HepG2 (cell line): Measurements from ENCODE around the gene MLLT1.

ENCODE experiments used
- KDM1A ChIP-seq: IDR thresholded peaks from 2 replicates; pipeline ENCODE4 v1.6.1; 2016; ENCODE audit warnings: missing compliant biosample characterization
- NCOA1 ChIP-seq: sonication (generic); formaldehyde crosslinking; IDR thresholded peaks from 2 replicates; pipeline ENCODE4 v1.9.0; 2021; ENCODE audit warnings: missing genetic modification reagents
- PRDM15 ChIP-seq: sonication (generic); formaldehyde crosslinking; IDR thresholded peaks from 2 replicates; pipeline ENCODE4 v1.4.0; 2020; ENCODE audit warnings: missing genetic modification reagents
- RFX5 ChIP-seq: IDR thresholded peaks from 2 replicates; pipeline ENCODE4 v1.6.1; 2011; ENCODE audit warnings: low read depth, low read length, improper control_type of control experiment
- RXRA ChIP-seq: sonication (generic); formaldehyde crosslinking; IDR thresholded peaks from 2 replicates; pipeline ENCODE4 v1.5.1; 2020; ENCODE audit warnings: missing genetic modification reagents
- SP1 ChIP-seq, 2 experiments: fragments of 450-650 bp in 1 of 2; sonication (generic) in 1 of 2; formaldehyde crosslinking in 1 of 2; IDR thresholded peaks; 2 replicates each; pipeline versions ENCODE4 v1.4.0 to v1.6.1; 2016 to 2020; ENCODE audit warnings: missing genetic modification reagents in 1 of 2
- TCF7 ChIP-seq: sonication (generic); IDR thresholded peaks from 2 replicates; pipeline ENCODE4 v1.6.1; 2016; ENCODE audit warnings: antibody characterized with exemption, low read depth
- ZNF121 ChIP-seq: sonication (generic); formaldehyde crosslinking; IDR thresholded peaks from 2 replicates; pipeline ENCODE4 v1.5.0; 2020; ENCODE audit warnings: mild to moderate bottlenecking, missing genetic modification reagents
- ZNF580 ChIP-seq: IDR thresholded peaks from 2 replicates; pipeline ENCODE4 v1.6.1; 2016; ENCODE audit warnings: low read depth, borderline replicate concordance
- TF ChIP-seq, protein P1 (sequence below): IDR thresholded peaks from 2 replicates; pipeline ENCODE4 v1.6.1; 2016; ENCODE audit warnings: low read depth

DNA sequence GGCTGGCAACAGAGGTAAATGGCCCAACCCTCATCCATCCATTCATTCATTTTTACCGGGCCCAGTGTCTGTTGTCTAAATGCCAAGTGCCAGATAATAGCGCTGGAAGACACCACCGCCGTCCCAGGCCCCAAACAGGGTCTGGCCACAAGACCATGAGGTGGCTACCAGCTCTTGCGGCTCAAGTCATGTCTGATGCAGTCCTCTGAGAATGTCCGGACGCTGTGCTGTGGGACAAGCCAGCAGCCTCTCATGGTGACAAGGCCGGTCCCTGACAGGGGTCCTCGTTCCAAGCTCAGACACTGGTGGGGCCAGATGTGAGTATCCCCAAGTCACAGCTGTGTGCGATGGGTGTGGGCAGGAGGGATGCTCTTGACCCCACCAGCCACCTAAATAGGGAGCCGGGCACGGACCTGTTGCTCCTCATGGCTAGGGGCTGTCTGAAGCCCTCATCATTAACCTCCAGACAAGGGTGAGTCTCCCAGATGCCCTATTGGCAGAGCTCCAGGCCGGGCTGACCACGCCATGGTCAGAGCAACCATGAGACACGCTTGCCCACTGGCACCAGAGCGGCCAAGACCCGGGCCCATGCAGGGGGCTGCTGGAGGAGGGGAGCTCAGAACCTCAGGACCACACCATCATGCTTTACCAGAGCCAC lies 58.4 kb downstream of the MLLT1 start:
- no peak for TF ChIP-seq ZNF580 (CRISPR knock-in tag)
- TF ChIP-seq RXRA (CRISPR knock-in tag): no peak
- no peak for TF ChIP-seq ZNF121 (CRISPR knock-in tag)
- TF ChIP-seq, protein P1, sequence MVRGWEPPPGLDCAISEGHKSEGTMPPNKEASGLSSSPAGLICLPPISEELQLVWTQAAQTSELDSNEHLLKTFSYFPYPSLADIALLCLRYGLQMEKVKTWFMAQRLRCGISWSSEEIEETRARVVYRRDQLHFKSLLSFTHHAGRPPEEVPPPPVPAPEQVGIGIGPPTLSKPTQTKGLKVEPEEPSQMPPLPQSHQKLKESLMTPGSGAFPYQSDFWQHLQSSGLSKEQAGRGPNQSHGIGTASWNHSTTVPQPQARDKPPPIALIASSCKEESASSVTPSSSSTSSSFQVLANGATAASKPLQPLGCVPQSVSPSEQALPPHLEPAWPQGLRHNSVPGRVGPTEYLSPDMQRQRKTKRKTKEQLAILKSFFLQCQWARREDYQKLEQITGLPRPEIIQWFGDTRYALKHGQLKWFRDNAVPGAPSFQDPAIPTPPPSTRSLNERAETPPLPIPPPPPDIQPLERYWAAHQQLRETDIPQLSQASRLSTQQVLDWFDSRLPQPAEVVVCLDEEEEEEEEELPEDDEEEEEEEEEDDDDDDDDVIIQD: no peak
- no peak for TF ChIP-seq TCF7
- TF ChIP-seq RFX5: no peak
- no peak for TF ChIP-seq SP1 (IDR thresholded peaks at IDR 0.05)
- TF ChIP-seq SP1 (CRISPR knock-in tag; IDR thresholded peaks at IDR 0.05): no peak
- TF ChIP-seq KDM1A (CRISPR knock-in tag): no peak
- no peak for TF ChIP-seq PRDM15 (CRISPR knock-in tag)
- no peak for TF ChIP-seq NCOA1 (CRISPR knock-in tag)
